Kidney (tissue), 14 donors: ENCODE data around the gene NDEL1. TPM values are rescaled to one million over a fixed set of nuclear protein-coding genes. Genes with fewer than 3 reads are reported as not detected.

Source experiments
- DNase-seq, 5 donors: peaks; one replicate each; pipeline ENCODE4 v3.0.0-alpha.2; 2013 to 2020
- FAIRE-seq: peaks from 2 replicates; lab custom pipeline; 2012; peaks lifted over from hg19 to GRCh38; lab: Jason Lieb, UNC
- H3K27ac ChIP-seq, 2 donors: one replicate each; pipeline ENCODE4 v1.7.0; 2013; ENCODE audit warnings: low read depth in 2 of 2, low read length in 2 of 2, inconsistent platforms in 1 of 2
- H3K27me3 ChIP-seq: one replicate; pipeline ENCODE4 v1.7.1; 2013; ENCODE audit warnings: low read length, inconsistent platforms; ENCODE audit not compliant: control insufficient read depth, insufficient read depth
- H3K36me3 ChIP-seq, 3 donors: one replicate each; pipeline versions ENCODE4 v1.7.0 to v1.7.1; 2013; ENCODE audit warnings: low read length in 3 of 3, control low read depth in 1 of 3, inconsistent platforms in 1 of 3; ENCODE audit not compliant: insufficient read depth in 3 of 3, control insufficient read depth in 2 of 3
- H3K4me1 ChIP-seq, 3 donors: one replicate each; pipeline versions ENCODE4 v1.7.0 to v1.7.1; 2013; ENCODE audit warnings: low read length in 3 of 3, inconsistent platforms in 1 of 3, low read depth in 1 of 3; ENCODE audit not compliant: control insufficient read depth in 2 of 3, insufficient read depth in 2 of 3
- H3K4me3 ChIP-seq, 3 donors: one replicate each; pipeline versions ENCODE4 v1.7.0 to v1.8.1; 2013; ENCODE audit warnings: low read length in 3 of 3, control low read depth in 1 of 3, inconsistent platforms in 1 of 3
- H3K9ac ChIP-seq, 3 donors: one replicate each; pipeline versions ENCODE4 v1.7.0 to v1.7.1; 2013; ENCODE audit warnings: low read length in 3 of 3, control low read depth in 1 of 3, inconsistent platforms in 1 of 3
- H3K9me3 ChIP-seq, 3 donors: one replicate each; pipeline versions ENCODE4 v1.7.0 to v1.7.1; 2013; ENCODE audit warnings: low read length in 3 of 3, control low read depth in 1 of 3, inconsistent platforms in 1 of 3; ENCODE audit not compliant: control insufficient read depth in 2 of 3, insufficient read depth in 1 of 3
- intact Hi-C: fragments of 100-400 bp; cut with DNase I; formaldehyde crosslinking; loops from one replicate; pipeline ENCODE4 v1.11.1; 2022
- polyA plus RNA-seq: library from polyadenylated mRNA; stranded (reverse); fragments of 350-450 nt; fragmentation: Illumina TruSeq; extraction: RNeasy Lipid Tissue Mini Kit (QIAGEN cat#74804); gene quantifications from one replicate; pipeline ENCODE4 v1.2.3, GENCODE V29; 2014; ENCODE audit warnings: low read depth, low replicate concordance; ENCODE audit not compliant: insufficient read depth
- total RNA-seq: library from RNA; stranded (reverse); fragmentation: NEBNext Ultra II Directional; extraction: Animal tissue kit (Norgen Biotek cat#: 25700); gene quantifications from one replicate; pipeline ENCODE4 v1.2.1, GENCODE V29; 2021
- TF ChIP-seq, protein P1 (sequence below): IDR thresholded peaks from 3 replicates; pipeline ENCODE4 v1.5.1; 2012; ENCODE audit warnings: mild to moderate bottlenecking, moderate library complexity, borderline replicate concordance; ENCODE audit not compliant: insufficient read depth; ENCODE audit errors: extremely low read depth
- donor health status: control.
- donor health status: control.
- donor health status: control.
- donor health status: control.
- donor health status: control.
- donor health status: DM: yes; HTN: yes; CAD: no.
- donor health status: Normal renal cell carcinoma (clear cell type).

Gene NDEL1
- total and polyA plus RNA-seq, 2 donors from 2014 or later: 17.9 to 66.1 TPM

- TF ChIP-seq, protein P1, sequence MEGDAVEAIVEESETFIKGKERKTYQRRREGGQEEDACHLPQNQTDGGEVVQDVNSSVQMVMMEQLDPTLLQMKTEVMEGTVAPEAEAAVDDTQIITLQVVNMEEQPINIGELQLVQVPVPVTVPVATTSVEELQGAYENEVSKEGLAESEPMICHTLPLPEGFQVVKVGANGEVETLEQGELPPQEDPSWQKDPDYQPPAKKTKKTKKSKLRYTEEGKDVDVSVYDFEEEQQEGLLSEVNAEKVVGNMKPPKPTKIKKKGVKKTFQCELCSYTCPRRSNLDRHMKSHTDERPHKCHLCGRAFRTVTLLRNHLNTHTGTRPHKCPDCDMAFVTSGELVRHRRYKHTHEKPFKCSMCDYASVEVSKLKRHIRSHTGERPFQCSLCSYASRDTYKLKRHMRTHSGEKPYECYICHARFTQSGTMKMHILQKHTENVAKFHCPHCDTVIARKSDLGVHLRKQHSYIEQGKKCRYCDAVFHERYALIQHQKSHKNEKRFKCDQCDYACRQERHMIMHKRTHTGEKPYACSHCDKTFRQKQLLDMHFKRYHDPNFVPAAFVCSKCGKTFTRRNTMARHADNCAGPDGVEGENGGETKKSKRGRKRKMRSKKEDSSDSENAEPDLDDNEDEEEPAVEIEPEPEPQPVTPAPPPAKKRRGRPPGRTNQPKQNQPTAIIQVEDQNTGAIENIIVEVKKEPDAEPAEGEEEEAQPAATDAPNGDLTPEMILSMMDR: no peak
Measured at GRCh38 chr17:8472663-8473062, 37.0 kb downstream of the NDEL1 start.

GRCh38 chr17:8473451-8474192 is 37.9 kb downstream of the NDEL1 start:
- Histone ChIP-seq H3K9ac (no peak overlapping the region), H3K4me1 (peaks cover 0 to 11% (median 0%) of the 10 kb centered on the region in 3 donors), H3K36me3 (peaks cover 0 to 57% (median 25%) of the 10 kb centered on the region in 3 donors), H3K27me3 (no peaks in the 10 kb centered on the region), H3K9me3 (no peaks in the 10 kb centered on the region), H3K27ac (no peak overlapping the region), H3K4me3 (no peak overlapping the region)
- TF ChIP-seq, protein P1: no peak
- intact Hi-C loops: no loop called here
- DNase-seq (no peak), FAIRE-seq (no peak)

More at GRCh38 chr17:8472663-8473062, 37.0 kb downstream of the NDEL1 start:
- FAIRE-seq (no peak), DNase-seq (no peak)
- Histone ChIP-seq H3K9me3 (no peaks in the 10 kb centered on the region), H3K4me3 (no peak overlapping the region), H3K27ac (no peak overlapping the region), H3K4me1 (peaks cover 0 to 9% (median 0%) of the 10 kb centered on the region in 3 donors), H3K27me3 (no peaks in the 10 kb centered on the region), H3K36me3 (peaks cover 0 to 56% (median 24%) of the 10 kb centered on the region in 3 donors), H3K9ac (no peak overlapping the region)
- intact Hi-C loops: no loop called here

DNA sequence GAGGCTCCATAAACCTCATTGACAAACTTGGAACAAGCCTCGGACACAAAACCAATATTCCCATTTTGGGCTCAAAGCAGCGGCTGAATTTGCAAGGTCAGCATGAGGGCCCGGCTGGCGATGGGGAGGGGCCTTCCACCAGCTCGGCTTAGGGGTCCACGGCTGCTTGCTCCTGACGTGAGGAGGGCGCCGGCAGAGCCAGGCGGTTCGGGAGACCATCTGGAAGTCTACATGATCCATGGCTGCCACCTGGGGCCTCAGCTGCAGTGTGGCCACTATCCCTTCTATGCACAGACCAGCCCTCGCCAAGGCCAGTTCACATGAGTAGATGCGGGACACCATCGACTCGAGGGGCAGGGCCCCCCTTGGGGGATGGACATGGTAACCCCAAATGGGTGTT is 39.1 kb downstream of the NDEL1 start:
- Histone ChIP-seq H3K9me3 (no peaks in the 10 kb centered on the region), H3K36me3 (peaks cover 0 to 68% (median 29%) of the 10 kb centered on the region in 3 donors), H3K4me3 (no peak overlapping the region), H3K27me3 (no peaks in the 10 kb centered on the region), H3K27ac (no peak overlapping the region), H3K4me1 (peaks cover 0 to 11% (median 0%) of the 10 kb centered on the region in 3 donors), H3K9ac (no peak overlapping the region)
- TF ChIP-seq, protein P1: no peak
- DNase-seq (no peak), FAIRE-seq (no peak)
- intact Hi-C loops: no loop called here
